LHCN-M2 (cell line): ENCODE results near the gene CUL7. TPM values are rescaled to one million over a fixed set of nuclear protein-coding genes. Genes with fewer than 3 reads are reported as not detected.
A peak's percentile ranks its signal among the peaks of the same experiment; 100 is the strongest.

Source experiments
- DNase-seq: peaks from one replicate; pipeline ENCODE4 v3.0.0-alpha.2; 2012; ENCODE audit warnings: low read depth
- total RNA-seq: library from RNA; depleted of rRNA; stranded (reverse); fragments of >200 nt; gene quantifications from 2 replicates; pipeline ENCODE4 v1.2.3, GENCODE V29; 2014

CUL7 gene
- total RNA-seq, 1 experiment from 2014 or later, result 42.4 TPM

GRCh38 chr6:43077333-43077809 is 23.7 kb upstream of the CUL7 start:
- no peak for DNase-seq

- DNase-seq, result peak; percentile 53
Observed at GRCh38 chr6:43076464-43077332, 23.0 kb upstream of the CUL7 start.

DNA sequence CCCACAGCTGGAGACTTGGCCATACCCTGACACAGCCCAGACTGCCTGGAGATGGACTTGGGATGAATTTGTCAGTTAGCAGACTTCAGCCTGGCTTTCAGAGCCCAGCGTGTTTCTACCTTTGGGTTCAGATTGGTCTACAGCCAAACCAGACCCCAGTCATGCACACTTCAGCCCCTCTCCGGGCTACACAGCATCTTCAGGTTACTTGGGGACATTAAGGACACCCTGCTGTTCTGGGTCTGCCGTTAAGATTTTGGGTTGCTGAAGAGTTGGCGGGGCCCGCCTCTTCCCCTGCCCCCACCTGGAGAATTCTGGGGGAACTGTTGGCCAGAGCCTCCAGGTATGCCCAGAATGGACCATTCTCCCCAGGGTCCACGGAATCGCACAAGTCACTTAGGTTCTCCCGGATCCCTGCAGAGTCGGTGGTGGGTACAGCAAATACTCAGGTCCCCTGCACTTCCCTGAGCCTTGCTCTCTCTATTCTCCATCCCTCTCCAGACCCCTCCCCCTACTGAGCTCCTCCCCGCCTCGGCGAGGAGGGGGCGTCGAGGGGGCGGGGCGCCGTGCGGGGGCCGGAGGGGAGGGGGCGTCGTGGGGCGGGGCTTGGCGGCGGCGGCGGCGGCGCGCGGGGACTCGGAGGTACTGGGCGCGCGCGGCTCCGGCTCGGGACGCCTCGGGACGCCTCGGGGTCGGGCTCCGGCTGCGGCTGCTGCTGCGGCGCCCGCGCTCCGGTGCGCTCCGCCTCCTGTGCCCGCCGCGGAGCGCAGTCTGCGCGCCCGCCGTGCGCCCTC is 22.2 kb upstream of the CUL7 start, which contains the start of gene PTK7:
Gene PTK7, plus strand, starts transcription at position 645 of the 794 bp plus-strand sequence. CDS start 175 bp downstream, outside the sequence.
- peak; percentile 51 for DNase-seq

GRCh38 chr6:43074847-43075669 is 21.4 kb upstream of the CUL7 start:
- no peak for DNase-seq

GRCh38 chr6:43070028-43070632 is 16.5 kb upstream of the CUL7 start:
- DNase-seq, result peak; percentile 60

- DNase-seq, result no peak
Observed at GRCh38 chr6:43062818-43063217, 9.2 kb upstream of the CUL7 start.

- no peak for DNase-seq
Observed at GRCh38 chr6:43061861-43062260, 8.2 kb upstream of the CUL7 start.

- DNase-seq, result no peak
Observed at GRCh38 chr6:43060755-43061633, 7.3 kb upstream of the CUL7 start.

DNA sequence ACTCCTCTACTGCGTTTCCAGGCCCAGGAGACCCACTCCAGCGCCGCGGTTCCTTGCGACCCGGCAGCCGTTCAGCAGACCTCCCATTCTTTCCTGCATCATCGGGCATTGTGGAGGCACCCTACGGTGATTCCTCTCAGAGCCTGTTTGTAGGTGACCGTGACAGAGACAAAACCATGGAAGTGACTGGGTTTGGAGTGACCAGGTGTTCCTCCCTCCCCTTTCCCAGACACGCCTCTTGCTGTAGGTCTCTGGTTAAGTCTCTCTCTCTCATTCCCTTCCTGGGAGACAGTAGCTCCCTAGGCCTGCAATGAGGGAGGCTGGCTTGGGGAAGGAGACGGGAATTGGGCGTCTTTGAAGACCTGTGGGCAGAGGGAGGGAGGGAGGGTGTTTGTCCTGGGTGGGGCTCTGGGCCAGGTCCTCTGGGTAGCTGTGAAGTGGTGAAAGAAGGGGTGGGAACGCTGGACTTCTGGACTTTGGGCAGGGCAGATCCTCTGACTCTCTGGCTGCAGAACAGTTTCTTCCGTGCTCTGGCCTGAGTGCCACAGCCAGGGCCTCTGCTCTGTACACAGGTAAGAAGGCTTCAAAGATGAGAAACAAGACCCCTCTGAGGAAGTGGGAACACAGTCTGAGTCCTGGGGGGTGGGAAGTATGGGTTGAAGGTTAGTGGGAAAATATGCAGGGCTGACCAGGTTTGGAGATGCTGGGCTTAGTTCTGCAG is 6.5 kb upstream of the CUL7 start:
- DNase-seq, result no peak

- DNase-seq, result peak; percentile 98
Observed at GRCh38 chr6:43059168-43060033, 5.8 kb upstream of the CUL7 start, which contains the start of the genes KLC4 and MRPL2. Gene KLC4 (plus strand): TSS chr6:43059631. CDS start chr6:43061336, 1,705 bp downstream. Gene MRPL2 (minus strand): TSS chr6:43059434. CDS start chr6:43059381, 53 bp downstream.

GRCh38 chr6:43058531-43058930 is 4.9 kb upstream of the CUL7 start:
- no peak for DNase-seq

DNA sequence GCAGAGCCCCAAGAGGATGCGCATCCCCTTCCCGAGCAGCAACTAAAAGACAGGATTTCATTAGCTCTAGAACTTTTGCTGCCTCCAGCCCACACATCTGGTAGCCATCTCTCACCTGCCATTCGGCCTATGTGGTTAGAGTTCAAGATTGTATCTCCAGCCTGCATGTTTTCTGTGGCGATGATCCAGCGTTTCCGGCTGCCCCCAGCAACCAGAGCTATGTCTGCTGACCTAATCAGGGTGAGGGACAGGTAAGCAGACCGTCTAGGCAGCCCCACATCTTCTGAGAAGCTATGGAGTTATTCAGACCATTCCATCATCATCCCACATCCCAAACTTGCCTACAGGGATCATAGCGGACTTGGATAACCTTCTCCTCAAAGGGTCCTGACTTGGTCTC is 2.3 kb upstream of the CUL7 start:
- DNase-seq, result no peak

DNA sequence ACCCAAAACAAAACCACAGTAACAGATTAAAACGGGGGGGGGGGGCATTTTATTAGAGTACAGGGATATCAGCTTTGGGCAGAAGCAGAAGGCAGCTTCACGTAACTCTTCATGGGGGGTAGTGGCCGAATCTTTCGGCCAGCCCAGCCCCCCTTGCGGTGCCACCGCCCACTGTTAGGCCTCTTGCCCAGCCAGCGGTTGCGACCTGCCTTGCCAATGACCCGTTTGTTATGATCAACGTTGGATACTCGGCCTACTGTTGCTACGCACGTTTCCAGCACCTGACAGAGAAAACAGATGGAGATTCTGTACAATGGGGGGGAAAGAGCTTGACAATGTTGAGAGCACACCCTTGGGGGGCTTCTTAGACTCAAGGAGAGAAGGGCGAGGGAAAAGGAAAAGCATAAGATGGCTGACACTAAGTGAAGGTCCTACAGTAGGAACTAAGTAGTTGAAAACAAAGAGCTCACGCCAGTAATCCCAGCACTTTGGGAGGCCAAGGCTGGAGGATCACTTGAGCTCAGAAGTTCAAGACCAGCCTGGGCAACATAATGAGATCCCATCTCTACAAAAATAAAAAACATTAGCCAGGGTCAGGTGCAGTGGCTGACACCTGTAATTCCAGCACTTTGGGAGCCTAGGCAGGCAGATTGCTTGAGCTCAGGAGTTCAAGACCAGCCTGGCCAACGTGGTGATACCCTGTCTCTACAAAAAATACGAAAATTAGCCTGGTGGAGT is 724 bp upstream of the CUL7 start:
- DNase-seq, result no peak

- DNase-seq, result peak; percentile 36
Observed at GRCh38 chr6:43052842-43053544, 658 bp downstream of the CUL7 start.

DNA sequence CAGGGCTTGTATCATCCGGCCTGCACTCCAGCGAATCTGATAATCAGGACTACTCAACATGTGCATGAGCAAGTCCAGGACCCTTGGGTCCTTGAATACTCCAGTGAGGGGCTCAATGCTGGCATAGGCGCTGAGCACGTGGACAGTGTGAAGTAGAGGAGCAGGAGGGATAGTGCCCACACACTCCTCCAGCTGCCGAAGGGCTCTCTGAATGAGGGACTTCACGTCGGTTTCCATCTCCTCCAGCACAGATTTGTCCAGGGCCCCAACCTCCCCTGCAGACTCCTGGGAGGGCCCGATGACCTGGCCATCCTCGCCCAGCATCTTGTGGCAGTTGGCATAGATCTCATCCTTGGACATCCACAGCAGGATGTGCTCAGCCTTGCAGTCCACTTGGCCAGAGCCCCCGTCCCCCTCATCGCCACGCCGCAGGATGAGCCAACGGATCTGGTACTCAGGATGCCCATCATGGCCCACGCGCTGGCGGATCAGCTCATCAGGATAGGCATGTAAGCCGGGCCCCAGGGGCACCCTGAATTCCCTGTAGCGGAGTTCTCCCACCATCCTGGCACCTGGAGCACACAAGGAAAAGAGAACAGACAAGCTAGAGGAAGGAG is 1.3 kb downstream of the CUL7 start:
- no peak for DNase-seq

- DNase-seq, result no peak
Observed at GRCh38 chr6:43050981-43051380, 2.7 kb downstream of the CUL7 start.
